H9 (cell line): ENCODE results near the gene TBC1D5. TPM values are rescaled to one million over a fixed set of nuclear protein-coding genes. Genes with fewer than 3 reads are reported as not detected.

Experiments
- DNase-seq: peaks from one replicate; pipeline ENCODE4 v3.0.0-alpha.2; 2017
- H2AFZ ChIP-seq: one replicate; pipeline ENCODE4 v1.6.1; 2013; ENCODE audit warnings: mild to moderate bottlenecking, low read length, control low read depth, moderate library complexity
- H2AK5ac ChIP-seq: 2 replicates; pipeline ENCODE4 v1.6.1; 2013; ENCODE audit warnings: low read length, control low read depth, mixed read lengths; ENCODE audit not compliant: insufficient read length
- H2BK120ac ChIP-seq: one replicate; pipeline ENCODE4 v1.6.1; 2013; ENCODE audit warnings: low read depth, mild to moderate bottlenecking, low read length, control low read depth, inconsistent platforms; ENCODE audit not compliant: poor library complexity, severe bottlenecking
- H2BK12ac ChIP-seq: 2 replicates; pipeline ENCODE4 v1.6.1; 2013; ENCODE audit warnings: low read length, control low read depth, mixed read lengths, low read depth; ENCODE audit not compliant: insufficient read length
- H2BK15ac ChIP-seq: 2 replicates; pipeline ENCODE4 v1.6.1; 2013; ENCODE audit warnings: low read depth, low read length, control low read depth
- H2BK20ac ChIP-seq: one replicate; pipeline ENCODE4 v1.6.1; 2013; ENCODE audit warnings: low read depth, mild to moderate bottlenecking, low read length, control low read depth, inconsistent platforms; ENCODE audit not compliant: poor library complexity, severe bottlenecking
- H2BK5ac ChIP-seq: 2 replicates; pipeline ENCODE4 v1.6.1; 2013; ENCODE audit warnings: low read length, control low read depth, mixed read lengths; ENCODE audit not compliant: insufficient read length
- H3K14ac ChIP-seq: 2 replicates; pipeline ENCODE4 v1.6.1; 2013; ENCODE audit warnings: low read length, control low read depth; ENCODE audit not compliant: insufficient read depth
- H3K18ac ChIP-seq: 2 replicates; pipeline ENCODE4 v1.6.1; 2013; ENCODE audit warnings: low read depth, mild to moderate bottlenecking, mixed read lengths, low read length, control low read depth; ENCODE audit not compliant: insufficient read length
- H3K23ac ChIP-seq: 2 replicates; pipeline ENCODE4 v1.6.1; 2013; ENCODE audit warnings: low read length, control low read depth, mixed read lengths, low read depth; ENCODE audit not compliant: insufficient read length
- H3K23me2 ChIP-seq: 2 replicates; pipeline ENCODE4 v1.6.1; 2013; ENCODE audit warnings: low read depth, mild to moderate bottlenecking, mixed read lengths, low read length, control low read depth; ENCODE audit not compliant: insufficient read length, poor library complexity, severe bottlenecking
- H3K27ac ChIP-seq: 2 replicates; pipeline ENCODE4 v1.5.1; 2013; ENCODE audit warnings: low read length, control low read depth, mixed read lengths, low read depth; ENCODE audit not compliant: insufficient read length
- H3K27me3 ChIP-seq: 2 replicates; pipeline ENCODE4 v1.6.1; 2013; ENCODE audit warnings: low read length, control low read depth, inconsistent platforms; ENCODE audit not compliant: insufficient read depth
- H3K4ac ChIP-seq: 2 replicates; pipeline ENCODE4 v1.6.1; 2013; ENCODE audit warnings: low read depth, mild to moderate bottlenecking, control low read depth, inconsistent platforms, low read length, moderate library complexity
- H3K4me1 ChIP-seq: 2 replicates; pipeline ENCODE4 v1.6.1; 2013; ENCODE audit warnings: low read length, control low read depth, inconsistent platforms; ENCODE audit not compliant: insufficient read depth
- H3K4me2 ChIP-seq: 2 replicates; pipeline ENCODE4 v1.6.1; 2013; ENCODE audit warnings: low read length, control low read depth, mixed read lengths; ENCODE audit not compliant: insufficient read length, insufficient read depth
- H3K56ac ChIP-seq: 2 replicates; pipeline ENCODE4 v1.6.1; 2013; ENCODE audit warnings: low read depth, mild to moderate bottlenecking, mixed read lengths, low read length, control low read depth; ENCODE audit not compliant: insufficient read length
- H3K79me1 ChIP-seq: 2 replicates; pipeline ENCODE4 v1.6.1; 2013; ENCODE audit warnings: low read depth, mild to moderate bottlenecking, moderate library complexity, low read length, control low read depth, inconsistent platforms; ENCODE audit not compliant: insufficient read depth, poor library complexity, severe bottlenecking
- H3K79me2 ChIP-seq: 2 replicates; pipeline ENCODE4 v1.6.1; 2013; ENCODE audit warnings: low read length, control low read depth, inconsistent platforms; ENCODE audit not compliant: insufficient read depth
- H3K9ac ChIP-seq: 2 replicates; pipeline ENCODE4 v1.6.1; 2013; ENCODE audit warnings: low read length, control low read depth, mixed read lengths; ENCODE audit not compliant: insufficient read length; ENCODE audit errors: extremely low read depth
- H3K9me3 ChIP-seq: one replicate; pipeline ENCODE4 v1.6.1; 2013; ENCODE audit warnings: low read depth, low read length, inconsistent platforms; ENCODE audit not compliant: control insufficient read depth
- H3T11ph ChIP-seq: one replicate; pipeline ENCODE4 v1.6.1; 2013; ENCODE audit warnings: mild to moderate bottlenecking, low read length, control low read depth, inconsistent platforms
- H4K20me1 ChIP-seq: one replicate; pipeline ENCODE4 v1.6.1; 2013; ENCODE audit not compliant: control insufficient read depth, insufficient read length, insufficient read depth
- H4K5ac ChIP-seq: 2 replicates; pipeline ENCODE4 v1.6.1; 2013; ENCODE audit warnings: low read depth, mild to moderate bottlenecking, mixed read lengths, low read length, control low read depth; ENCODE audit not compliant: insufficient read length
- H4K8ac ChIP-seq: replicated peaks from 2 replicates; pipeline ENCODE4 v1.6.1; 2013; ENCODE audit warnings: low read length, control low read depth, mixed read lengths, low read depth; ENCODE audit not compliant: insufficient read length
- H4K91ac ChIP-seq: 2 replicates; pipeline ENCODE4 v1.6.1; 2013; ENCODE audit warnings: low read depth, mild to moderate bottlenecking, moderate library complexity, mixed read lengths, low read length, control low read depth; ENCODE audit not compliant: insufficient read length
- H3K27ac Mint-ChIP-seq, 3 experiments: 2 replicates in 2 of 3; 3 replicates in 1 of 3; pipeline ENCODE4 v1.8.0; 2020 to 2021; ENCODE audit warnings: mixed read lengths in 3 of 3, mild to moderate bottlenecking in 1 of 3, moderate library complexity in 1 of 3
- H3K27me3 Mint-ChIP-seq: 2 replicates; pipeline ENCODE4 v1.8.0; 2021; ENCODE audit warnings: low read depth, mild to moderate bottlenecking, moderate library complexity, mixed read lengths
- H3K36me3 Mint-ChIP-seq, 3 experiments: 2 replicates in 2 of 3; 3 replicates in 1 of 3; pipeline ENCODE4 v1.8.0; 2020 to 2021; ENCODE audit warnings: low read depth in 3 of 3, mixed read lengths in 3 of 3; ENCODE audit not compliant: insufficient read depth in 1 of 3
- H3K4me1 Mint-ChIP-seq, 2 experiments: 2 replicates each; pipeline ENCODE4 v1.8.0; 2020; ENCODE audit warnings: mixed read lengths in 2 of 2
- H3K4me3 Mint-ChIP-seq, 2 experiments: 2 replicates in 1 of 2; 3 replicates in 1 of 2; pipeline ENCODE4 v1.8.0; 2020 to 2021; ENCODE audit warnings: mild to moderate bottlenecking in 2 of 2, mixed read lengths in 2 of 2, moderate library complexity in 1 of 2
- H3K9me3 Mint-ChIP-seq, 2 experiments: 2 replicates in 1 of 2; 3 replicates in 1 of 2; pipeline ENCODE4 v1.8.0; 2020; ENCODE audit warnings: mild to moderate bottlenecking in 2 of 2, mixed read lengths in 2 of 2, moderate library complexity in 1 of 2
- CTCF ChIP-seq: fragments of 200-600 bp; sonication (generic); conservative IDR thresholded peaks from 3 replicates; pipeline ENCODE4 v1.8.0; 2021; ENCODE audit warnings: antibody characterized with exemption, mild to moderate bottlenecking
- WGBS: extraction: QIAGEN DNeasy Blood & Tissue Kit; methylation state at CpG from one replicate; pipeline ENCODE4 v1.1.7; 2013; ENCODE audit warnings: missing lambda C conversion rate, low lambda C conversion rate, mixed read lengths; ENCODE audit not compliant: insufficient read length; ENCODE audit errors: extremely low coverage; 5-methylcytosine and 5-hydroxymethylcytosine counted together
- total RNA-seq: library from RNA; stranded (reverse); gene quantifications from 2 replicates; pipeline ENCODE4 v1.2.1, GENCODE V29; 2021

The TBC1D5 gene
- total RNA-seq, 1 experiment from 2014 or later, result 25.0 TPM

DNA sequence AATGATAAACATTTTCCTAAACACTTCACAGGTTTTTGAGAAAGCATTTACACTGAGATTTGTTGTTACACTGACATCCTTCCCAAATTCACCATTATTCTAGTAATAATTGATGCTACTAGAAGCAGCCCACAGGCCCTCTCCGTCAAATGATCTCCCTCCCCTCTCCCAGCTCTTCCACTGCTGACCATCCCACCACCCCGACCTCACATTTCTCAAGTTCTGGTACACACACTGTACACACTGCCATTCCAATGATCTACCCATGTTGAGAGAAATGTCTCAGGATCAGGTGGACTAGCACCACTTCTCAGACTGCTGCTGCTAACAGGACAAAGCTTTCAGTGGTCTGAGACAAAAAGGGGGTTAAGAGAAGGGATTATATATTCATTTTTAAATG, 3.5 kb downstream of the TBC1D5 start:
- DNase-seq, result no peak
- H2BK15ac ChIP-seq, result no peak overlapping the region
- H3K27me3 ChIP-seq, result no peaks in the 10 kb centered on the region
- H2BK12ac ChIP-seq, result no peak overlapping the region
- no peak overlapping the region for H2AK5ac ChIP-seq
- H3K4me1 ChIP-seq, result peaks cover 4% of the 10 kb centered on the region
- H3K9ac ChIP-seq, result no peak overlapping the region
- no peak overlapping the region for H2BK120ac ChIP-seq
- no peak overlapping the region for H3K4ac ChIP-seq
- H4K8ac ChIP-seq, result no peak overlapping the region
- no peak overlapping the region for H4K5ac ChIP-seq
- H3K23ac ChIP-seq, result no peak overlapping the region
- no CpG with 5 or more reads among the region's 2 CpGs for WGBS
- Mint-ChIP-seq H3K27me3 (no peaks in the 10 kb centered on the region), H3K9me3 (no peaks in the 10 kb centered on the region), H3K4me1 (peaks cover 27 to 40% of the 10 kb centered on the region in 2 experiments), H3K27ac (peak overlapping the region; percentile 29 to 93 (median 35); a peak in 6 of 7 replicates), H3K4me3 (no peak overlapping the region), H3K36me3 (peaks cover 0 to 5% (median 0%) of the 10 kb centered on the region in 3 experiments; a peak in 4 of 7 replicates)
- TF ChIP-seq CTCF, result no peak
- H3K79me2 ChIP-seq, result peaks cover 2% of the 10 kb centered on the region; the same call in 1 of the 2 replicates
- no peaks in the 10 kb centered on the region for H3K9me3 ChIP-seq
- no peak overlapping the region for H3K56ac ChIP-seq
- no peak overlapping the region for H3K27ac ChIP-seq
- H2BK5ac ChIP-seq, result no peak overlapping the region
- no peak overlapping the region for H2BK20ac ChIP-seq
- no peak overlapping the region for H3K14ac ChIP-seq
- H3T11ph ChIP-seq, result no peak overlapping the region
- no peak overlapping the region for H3K4me2 ChIP-seq
- H2AFZ ChIP-seq, result no peak overlapping the region
- no peaks in the 10 kb centered on the region for H3K79me1 ChIP-seq
- H3K23me2 ChIP-seq, result peaks cover 4% of the 10 kb centered on the region
- H4K91ac ChIP-seq, result no peak overlapping the region
- H3K18ac ChIP-seq, result no peak overlapping the region
- H4K20me1 ChIP-seq, result no peaks in the 10 kb centered on the region
